Esophagus (tissue), 2 donors: ENCODE results near the gene EPHA2. TPM values are rescaled to one million over a fixed set of nuclear protein-coding genes. Genes with fewer than 3 reads are reported as not detected.

Experiments
- H3K27ac ChIP-seq, 2 donors: one replicate each; pipeline ENCODE4 v1.5.1; 2013; ENCODE audit warnings: low read depth in 2 of 2, mild to moderate bottlenecking in 2 of 2, inconsistent platforms in 1 of 2, low read length in 1 of 2, moderate library complexity in 1 of 2
- H3K27me3 ChIP-seq, 2 donors: one replicate each; pipeline ENCODE4 v1.6.1; 2013; ENCODE audit warnings: low read length in 2 of 2, control low read depth in 1 of 2, mild to moderate bottlenecking in 1 of 2; ENCODE audit not compliant: insufficient read depth in 2 of 2, control insufficient read depth in 1 of 2
- H3K36me3 ChIP-seq, 2 donors: one replicate each; pipeline ENCODE4 v1.6.1; 2013; ENCODE audit warnings: low read length in 1 of 2; ENCODE audit not compliant: control insufficient read depth in 2 of 2, insufficient read depth in 2 of 2
- H3K4me1 ChIP-seq, 2 donors: one replicate each; pipeline ENCODE4 v1.6.1; 2013; ENCODE audit warnings: low read length in 1 of 2; ENCODE audit not compliant: control insufficient read depth in 2 of 2, insufficient read depth in 2 of 2
- H3K4me3 ChIP-seq, 2 donors: one replicate each; pipeline ENCODE4 v1.5.1; 2013; ENCODE audit warnings: low read length in 2 of 2, mild to moderate bottlenecking in 2 of 2, low read depth in 1 of 2, moderate library complexity in 1 of 2
- H3K9me3 ChIP-seq, 2 donors: one replicate each; pipeline ENCODE4 v1.6.1; 2013; ENCODE audit warnings: mild to moderate bottlenecking in 2 of 2, low read depth in 1 of 2, low read length in 1 of 2, moderate library complexity in 1 of 2; ENCODE audit not compliant: control insufficient read depth in 2 of 2, insufficient read depth in 1 of 2
- WGBS, 2 donors: extraction: QIAGEN DNeasy Blood & Tissue Kit; methylation state at CpG; one replicate each; pipeline ENCODE4 v1.1.7; 2013; 5-methylcytosine and 5-hydroxymethylcytosine counted together
- polyA plus RNA-seq, 2 donors: library from polyadenylated mRNA; stranded (reverse); fragments of 200-250 nt; gene quantifications; one replicate each; pipeline ENCODE4 v1.2.3, GENCODE V29; 2013
- donor health status: healthy with polysubstance abuse.
- donor health status: Bipolar disorder and iron deficiency.

Gene EPHA2
- polyA plus RNA-seq, 2 donors: 111 to 133 TPM

GRCh38 chr1:16139473-16139962 is 16.4 kb downstream of the EPHA2 start:
- WGBS, 2 donors: 59 to 61% methylated on average over 3 of the region's 3 CpGs
- Histone ChIP-seq H3K36me3 (peaks cover 5 to 66% of the 10 kb centered on the region in 2 donors), H3K27ac (peak overlapping the region; percentile 63 to 74), H3K4me3 (peak overlapping the region in 1 of 2 donors; percentile 3), H3K9me3 (peaks cover 0 to 3% of the 10 kb centered on the region in 2 donors), H3K27me3 (no peaks in the 10 kb centered on the region), H3K4me1 (peaks cover 7 to 37% of the 10 kb centered on the region in 2 donors)

GRCh38 chr1:16138772-16139221 is 17.1 kb downstream of the EPHA2 start:
- peaks cover 0 to 3% of the 10 kb centered on the region in 2 donors for H3K9me3 ChIP-seq
- H3K27me3 ChIP-seq: no peaks in the 10 kb centered on the region
- peak overlapping the region; percentile 63 to 74 for H3K27ac ChIP-seq
- no peak overlapping the region for H3K4me3 ChIP-seq
- 73% methylated on average over 9 of the region's 9 CpGs for WGBS, 2 donors
- peaks cover 4 to 30% of the 10 kb centered on the region in 2 donors for H3K4me1 ChIP-seq
- H3K36me3 ChIP-seq: peaks cover 5 to 70% of the 10 kb centered on the region in 2 donors

- no peak overlapping the region for H3K27ac ChIP-seq
- H3K4me3 ChIP-seq: no peak overlapping the region
- WGBS, 2 donors: 92 to 95% methylated on average over 28 to 31 of the region's 31 CpGs
- H3K36me3 ChIP-seq: peaks cover 5 to 71% of the 10 kb centered on the region in 2 donors
- peaks cover 4 to 22% of the 10 kb centered on the region in 2 donors for H3K4me1 ChIP-seq
- H3K9me3 ChIP-seq: no peaks in the 10 kb centered on the region
- no peaks in the 10 kb centered on the region for H3K27me3 ChIP-seq
Observed at GRCh38 chr1:16137890-16138467, 17.9 kb downstream of the EPHA2 start.

- 86 to 88% methylated on average over 12 of the region's 12 CpGs for WGBS, 2 donors
- H3K4me1 ChIP-seq: peaks cover 0 to 9% of the 10 kb centered on the region in 2 donors
- no peak overlapping the region for H3K27ac ChIP-seq
- H3K9me3 ChIP-seq: no peaks in the 10 kb centered on the region
- H3K27me3 ChIP-seq: no peaks in the 10 kb centered on the region
- H3K36me3 ChIP-seq: peaks cover 5 to 79% of the 10 kb centered on the region in 2 donors
- no peak overlapping the region for H3K4me3 ChIP-seq
Observed at GRCh38 chr1:16135501-16135900, 20.4 kb downstream of the EPHA2 start.

- peaks cover 0 to 5% of the 10 kb centered on the region in 2 donors for H3K4me1 ChIP-seq
- H3K4me3 ChIP-seq: no peak overlapping the region
- H3K27me3 ChIP-seq: no peaks in the 10 kb centered on the region
- H3K36me3 ChIP-seq: peaks cover 5 to 81% of the 10 kb centered on the region in 2 donors
- H3K9me3 ChIP-seq: no peaks in the 10 kb centered on the region
- no peak overlapping the region for H3K27ac ChIP-seq
- WGBS, 2 donors: 93 to 94% methylated on average over 16 of the region's 16 CpGs
Observed at GRCh38 chr1:16134906-16135305, 21.0 kb downstream of the EPHA2 start.

GRCh38 chr1:16134066-16134801 is 21.6 kb downstream of the EPHA2 start:
- H3K9me3 ChIP-seq: no peaks in the 10 kb centered on the region
- no peak overlapping the region for H3K27ac ChIP-seq
- no peaks in the 10 kb centered on the region for H3K4me1 ChIP-seq
- H3K4me3 ChIP-seq: no peak overlapping the region
- H3K27me3 ChIP-seq: no peaks in the 10 kb centered on the region
- WGBS, 2 donors: 81 to 84% methylated on average over 33 of the region's 33 CpGs
- peaks cover 5 to 81% of the 10 kb centered on the region in 2 donors for H3K36me3 ChIP-seq

GRCh38 chr1:16133007-16133961 is 22.6 kb downstream of the EPHA2 start:
- Histone ChIP-seq H3K27ac (no peak overlapping the region), H3K4me3 (no peak overlapping the region), H3K4me1 (peaks cover 0 to 2% of the 10 kb centered on the region in 2 donors), H3K36me3 (peaks cover 5 to 80% of the 10 kb centered on the region in 2 donors), H3K9me3 (no peaks in the 10 kb centered on the region), H3K27me3 (no peaks in the 10 kb centered on the region)
- 84 to 85% methylated on average over 28 of the region's 28 CpGs for WGBS, 2 donors

GRCh38 chr1:16132325-16132785 is 23.5 kb downstream of the EPHA2 start:
- Histone ChIP-seq H3K9me3 (no peaks in the 10 kb centered on the region), H3K4me1 (peaks cover 0 to 2% of the 10 kb centered on the region in 2 donors), H3K36me3 (peaks cover 10 to 77% of the 10 kb centered on the region in 2 donors), H3K4me3 (no peak overlapping the region), H3K27ac (no peak overlapping the region), H3K27me3 (no peaks in the 10 kb centered on the region)
- WGBS, 2 donors: 86 to 88% methylated on average over 6 of the region's 6 CpGs
